Eye (tissue), 1 donor: ENCODE measurements around the gene ULBP3.
"Not testable (repeated sequence)": the region's sequence is repeated elsewhere in the genome, so short reads cannot be mapped to it uniquely, and the experiment has no call there.

Experiments
- DNase-seq: peaks from one replicate; pipeline ENCODE4 v3.0.0-alpha.2; 2015

The ULBP3 gene

GRCh38 chr6:150075034-150075421, 6.1 kb upstream of the ULBP3 start:
- DNase-seq, result no peak

- DNase-seq, result not testable (repeated sequence)
Measured at GRCh38 chr6:150074396-150075033, 5.6 kb upstream of the ULBP3 start.

- no peak for DNase-seq
Measured at GRCh38 chr6:150072201-150072600, 3.3 kb upstream of the ULBP3 start.

DNA sequence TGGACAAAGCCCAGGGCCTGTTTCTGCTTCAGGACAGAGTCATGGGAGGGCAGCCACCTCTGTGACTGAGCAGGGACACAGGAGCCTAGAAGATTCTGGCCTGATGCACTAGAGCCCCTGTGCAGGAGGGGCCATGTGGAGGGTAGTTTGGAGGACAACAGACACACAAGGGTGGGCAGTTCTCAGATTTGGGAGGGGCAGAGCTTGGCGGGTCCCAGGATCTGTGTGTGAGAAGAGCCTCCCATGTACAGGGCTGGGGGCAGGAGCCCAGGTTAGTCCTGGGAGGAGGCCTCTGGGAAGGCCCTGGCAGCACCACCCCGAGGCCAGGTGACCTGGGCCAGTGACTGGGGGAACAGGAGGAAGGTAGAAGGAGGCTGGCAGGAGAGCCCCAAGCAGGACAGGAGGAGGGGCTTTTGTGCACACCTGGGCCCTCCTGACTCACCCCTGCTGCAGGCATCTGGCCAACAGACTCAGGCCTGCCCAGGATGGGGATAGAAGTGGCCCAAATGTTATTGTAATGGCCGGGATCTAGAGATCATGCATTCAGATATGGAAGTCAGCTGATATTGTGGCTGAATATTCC, 1.4 kb upstream of the ULBP3 start:
- DNase-seq, result no peak

- no peak for DNase-seq
Measured at GRCh38 chr6:150069706-150070105, 785 bp upstream of the ULBP3 start.

GRCh38 chr6:150068151-150068550, 770 bp downstream of the ULBP3 start:
- no peak for DNase-seq

DNA sequence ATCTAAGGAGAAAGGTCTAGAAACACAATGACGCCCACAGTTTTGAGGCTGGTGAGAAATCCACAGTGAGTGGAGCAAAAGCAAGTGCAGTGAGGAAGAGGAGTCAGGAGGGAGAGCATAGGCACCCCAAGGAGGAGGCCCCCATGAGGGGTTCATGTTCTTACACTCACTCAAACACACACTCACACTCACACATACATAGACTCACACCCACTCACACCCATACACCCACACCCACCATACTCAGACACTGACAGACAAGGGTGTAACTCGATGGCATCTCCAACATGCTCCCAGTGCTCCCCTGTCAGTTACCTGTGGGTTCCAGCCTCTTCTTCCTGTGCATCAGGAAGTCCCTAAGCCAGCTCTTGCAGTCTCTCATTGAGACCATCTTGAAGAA, 3.8 kb downstream of the ULBP3 start:
- DNase-seq, result no peak

DNA sequence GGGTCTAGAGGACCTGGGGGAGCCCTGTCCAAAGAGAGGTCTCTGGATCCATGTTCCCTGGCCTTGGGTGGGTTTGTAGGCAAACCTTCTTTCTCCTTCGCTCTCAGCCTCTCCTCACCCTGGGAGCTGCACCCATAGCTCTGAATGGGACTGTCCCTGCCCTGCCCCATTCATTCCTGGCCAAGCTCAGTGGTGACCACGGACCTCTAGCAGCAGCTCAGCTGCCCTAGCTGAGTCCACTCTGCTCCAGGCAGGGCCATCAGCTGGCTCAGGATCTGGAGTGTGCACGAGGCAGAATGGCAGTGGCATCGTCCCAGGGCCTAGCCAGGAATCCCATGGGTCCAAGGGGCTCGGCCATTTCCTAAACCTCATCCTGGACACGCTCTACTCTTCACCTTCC, 5.3 kb downstream of the ULBP3 start:
- DNase-seq, result no peak

DNA sequence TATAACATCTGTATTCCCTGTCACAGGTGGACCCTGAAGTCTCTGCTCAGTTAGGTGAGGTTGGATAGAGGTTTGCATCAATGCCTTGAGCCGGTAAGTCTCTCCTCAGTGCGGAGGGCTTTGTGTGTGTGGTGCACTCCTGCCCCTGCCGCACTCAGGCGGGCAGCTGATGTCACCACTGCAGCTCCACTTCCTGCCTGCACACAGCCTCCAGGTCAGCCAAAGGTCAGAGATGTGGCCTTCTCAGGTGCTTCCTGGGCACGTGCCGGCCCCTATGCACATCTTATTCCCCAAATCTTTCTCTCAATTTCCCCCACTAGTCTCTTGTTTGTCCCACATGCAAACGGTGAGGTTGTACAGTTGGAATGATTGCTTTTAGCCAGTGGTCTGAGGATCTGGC, 8.9 kb downstream of the ULBP3 start:
- DNase-seq, result not testable (repeated sequence)

DNA sequence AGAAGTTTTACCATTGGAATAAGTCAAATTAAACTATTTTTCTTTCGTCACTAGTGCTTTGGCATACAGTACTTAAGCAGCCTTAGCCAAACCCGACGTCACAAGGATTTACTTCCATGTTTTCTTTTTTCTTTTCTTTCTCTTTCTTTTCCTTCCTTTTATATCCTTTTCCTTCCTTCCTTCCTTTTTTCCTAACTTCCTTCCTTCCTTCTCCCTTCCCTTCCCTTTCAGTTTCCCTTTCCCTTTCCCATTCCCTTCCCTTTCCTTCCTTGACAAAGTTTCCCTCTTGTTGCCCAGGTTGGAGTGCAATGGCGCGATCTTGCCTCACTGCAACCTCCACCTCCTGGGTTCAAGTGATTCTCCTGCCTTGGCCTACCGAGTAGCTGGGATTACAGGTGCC, 9.9 kb downstream of the ULBP3 start:
- DNase-seq, result no peak

DNA sequence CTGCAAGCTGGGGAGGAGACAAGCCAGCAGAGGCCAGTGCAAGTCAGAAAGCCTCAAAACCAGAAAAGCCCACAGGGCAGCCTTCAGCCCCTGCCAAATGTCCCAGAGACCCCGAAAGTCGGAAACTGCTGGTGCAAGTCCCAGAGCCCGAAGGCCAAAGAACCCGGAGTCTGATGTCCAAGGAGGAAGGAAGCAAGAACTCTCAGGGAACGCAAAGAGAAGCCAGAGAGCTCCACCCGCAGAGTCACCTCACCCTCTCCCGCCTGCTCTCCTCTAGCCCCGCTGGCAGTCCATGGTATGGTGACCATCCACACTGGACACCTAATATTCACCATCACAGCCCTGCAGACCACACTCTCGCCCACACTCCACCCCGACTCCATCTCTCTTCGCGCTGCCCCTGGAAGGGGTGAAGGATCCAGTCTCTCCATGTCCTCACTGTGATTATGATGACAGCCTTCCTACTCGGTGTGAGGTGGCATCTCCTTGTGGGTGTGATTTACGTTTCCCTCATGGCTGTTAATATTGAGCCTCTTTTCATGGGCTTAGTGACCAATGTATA, 10.6 kb downstream of the ULBP3 start:
- DNase-seq, result no peak

DNA sequence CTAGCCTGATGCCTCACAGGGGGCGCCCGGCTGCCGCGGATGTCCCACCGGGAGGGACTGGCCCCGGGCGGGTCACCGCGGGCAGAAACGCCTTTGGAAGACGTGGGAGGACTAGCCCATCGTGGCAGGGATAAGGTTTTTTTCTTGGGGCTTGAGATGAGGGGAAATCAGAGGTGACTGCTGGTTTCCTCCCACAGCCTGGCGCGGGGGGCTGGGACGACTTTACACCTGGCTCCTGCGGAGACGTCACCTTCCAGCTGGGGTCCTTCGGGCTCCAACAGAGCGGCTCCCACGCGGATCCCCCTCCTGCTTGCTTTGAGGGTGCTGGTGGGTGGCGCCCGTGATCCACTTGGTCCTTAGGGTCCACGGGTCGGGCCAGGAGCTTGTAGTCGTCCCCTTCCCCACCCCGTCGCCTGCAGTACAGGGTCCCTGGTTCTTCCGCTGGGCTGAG, 11.4 kb downstream of the ULBP3 start:
- DNase-seq, result no peak

DNA sequence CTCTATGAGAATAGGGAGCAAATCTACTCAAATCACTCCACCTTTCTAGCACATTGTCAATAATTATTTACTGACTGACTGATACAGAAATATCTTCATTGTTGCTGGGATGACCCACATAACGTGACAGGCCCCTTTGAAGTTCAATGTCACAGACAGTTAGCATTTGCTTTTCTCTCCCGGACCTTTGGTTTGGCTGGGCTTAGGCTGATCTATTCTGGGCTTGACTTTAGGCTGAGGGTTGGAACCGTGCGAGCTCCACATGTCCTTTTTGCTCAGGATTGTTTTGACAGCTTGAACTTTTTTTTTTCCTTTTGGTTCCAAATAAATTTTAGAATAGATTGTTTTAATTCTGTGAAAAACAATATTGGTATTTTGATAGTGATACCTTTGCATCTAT, 12.0 kb downstream of the ULBP3 start:
- DNase-seq, result no peak

GRCh38 chr6:150056156-150056555, 12.8 kb downstream of the ULBP3 start:
- DNase-seq, result no peak

- DNase-seq, result no peak
Measured at GRCh38 chr6:150055131-150055530, 13.8 kb downstream of the ULBP3 start.

DNA sequence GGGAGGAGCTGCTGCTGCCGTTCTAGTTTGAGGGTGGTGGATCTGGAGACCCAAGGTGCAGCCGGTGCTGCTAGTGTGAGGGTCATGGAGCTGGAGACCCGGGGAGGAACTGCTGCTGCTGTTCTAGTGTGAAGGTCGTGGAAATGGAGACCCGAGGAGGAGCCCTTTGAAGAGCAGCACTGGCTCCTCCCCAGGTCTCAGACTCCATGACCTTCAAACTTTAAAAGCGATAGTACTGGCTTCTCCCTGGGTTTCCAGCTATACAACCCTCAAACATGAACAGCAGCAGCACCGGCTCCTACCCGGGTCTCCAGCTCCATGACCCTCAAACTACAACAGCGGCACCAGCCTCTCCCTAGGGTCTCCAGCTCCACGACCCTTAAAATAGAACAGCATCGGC, 15.5 kb downstream of the ULBP3 start:
- DNase-seq, result no peak

DNA sequence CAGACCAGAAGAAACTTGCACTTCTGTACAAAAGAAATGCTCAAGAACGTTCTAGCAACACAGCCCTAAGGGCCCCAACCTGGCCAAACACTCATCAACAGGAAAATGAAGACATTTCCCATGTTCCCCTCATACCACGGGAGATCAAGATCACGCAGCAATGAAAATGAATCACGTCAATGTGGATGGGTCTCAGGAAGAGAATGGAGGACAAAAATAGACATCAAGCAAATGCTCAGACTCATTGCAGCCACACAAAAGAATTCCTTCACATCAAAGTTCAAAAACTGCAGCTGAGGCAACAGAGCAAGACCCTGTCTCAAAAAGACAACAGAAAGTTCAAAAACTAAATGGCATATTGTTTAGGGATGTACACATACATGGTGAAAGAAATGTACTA, 18.1 kb downstream of the ULBP3 start:
- no peak for DNase-seq

GRCh38 chr6:150048099-150048498, 20.8 kb downstream of the ULBP3 start:
- DNase-seq, result no peak

- DNase-seq, result peak; percentile 20
Measured at GRCh38 chr6:150046943-150047342, 22.0 kb downstream of the ULBP3 start.

GRCh38 chr6:150044621-150045145, 24.2 kb downstream of the ULBP3 start:
- DNase-seq, result no peak

DNA sequence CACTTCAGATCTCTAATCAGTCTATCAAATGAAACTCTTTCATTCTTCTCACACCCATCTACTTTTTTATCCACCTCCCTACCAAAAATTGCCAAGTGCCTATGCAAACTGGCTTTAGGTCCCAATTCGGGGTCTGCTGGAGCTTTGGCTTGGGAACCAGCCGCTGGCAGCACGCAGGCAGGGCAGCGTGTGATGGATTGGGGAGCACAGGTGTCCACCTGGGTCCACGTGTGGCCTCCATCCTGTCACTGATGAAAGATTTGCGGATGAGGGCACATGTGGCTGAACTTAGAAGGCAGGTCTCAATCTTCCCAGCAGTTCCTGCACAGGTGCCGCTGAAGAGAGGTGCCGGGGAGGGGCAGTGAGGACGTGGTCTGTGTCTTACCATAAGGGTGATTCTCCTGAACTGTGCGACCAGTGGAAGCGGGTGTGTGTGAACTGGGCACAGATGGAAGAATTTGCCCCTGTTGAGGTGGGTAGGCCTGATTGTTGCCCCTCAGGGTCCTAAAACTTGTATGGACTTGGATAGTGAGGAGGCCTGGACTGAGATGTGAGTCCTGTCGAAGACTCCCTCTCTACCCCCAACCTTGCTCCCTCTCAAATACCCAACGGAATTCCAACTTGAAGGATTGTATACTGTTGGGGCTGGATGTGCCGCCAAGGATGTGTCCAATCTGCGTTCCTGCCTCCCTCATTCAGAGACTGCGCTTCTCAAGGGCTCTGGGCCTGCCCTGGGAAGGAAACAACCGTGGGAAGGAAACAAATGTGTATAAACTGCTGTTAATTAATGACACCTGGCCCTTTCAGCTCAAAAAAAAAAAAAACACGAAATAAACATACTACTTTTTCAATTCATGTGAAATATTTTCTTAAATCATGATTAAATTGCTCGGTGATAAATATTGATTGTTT, 25.2 kb downstream of the ULBP3 start:
- no peak for DNase-seq

GRCh38 chr6:150043096-150043495, 25.8 kb downstream of the ULBP3 start:
- DNase-seq, result no peak
